Measurements from ENCODE around the gene SLC49A4.

SLC49A4 gene

GRCh38 chr3:122903171-122903570, 108.3 kb downstream of the SLC49A4 start:
- no peak for FAIRE-seq
- no peak for DNase-seq (ENCODE audit: low spot score)

GRCh38 chr3:122907471-122907870, 112.6 kb downstream of the SLC49A4 start:
- FAIRE-seq (no peak), DNase-seq (ENCODE audit: low spot score) (no peak)

GRCh38 chr3:122908251-122908650, 113.4 kb downstream of the SLC49A4 start:
- FAIRE-seq: no peak

GRCh38 chr3:122911901-122912300, 117.0 kb downstream of the SLC49A4 start:
- no peak for FAIRE-seq

More at GRCh38 chr3:122908251-122908650, 113.4 kb downstream of the SLC49A4 start:
- no peak for DNase-seq (ENCODE audit: low spot score)

GRCh38 chr3:122912772-122913538, 118.1 kb downstream of the SLC49A4 start:
- FAIRE-seq: no peak
- DNase-seq (ENCODE audit: low spot score): no peak

More at GRCh38 chr3:122911901-122912300, 117.0 kb downstream of the SLC49A4 start:
- DNase-seq (ENCODE audit: low spot score): no peak

- FAIRE-seq: no peak
Measured at GRCh38 chr3:122913539-122914100, 118.8 kb downstream of the SLC49A4 start.

GRCh38 chr3:122915300-122916055, 120.6 kb downstream of the SLC49A4 start:
- FAIRE-seq (no peak), DNase-seq (ENCODE audit: low spot score) (no peak)

More at GRCh38 chr3:122913539-122914100, 118.8 kb downstream of the SLC49A4 start:
- DNase-seq (ENCODE audit: low spot score): no peak

GRCh38 chr3:122916084-122916483, 121.2 kb downstream of the SLC49A4 start:
- DNase-seq (ENCODE audit: low spot score): no peak

GRCh38 chr3:122916580-122916979, 121.7 kb downstream of the SLC49A4 start:
- no peak for FAIRE-seq
- no peak for DNase-seq (ENCODE audit: low spot score)

More at GRCh38 chr3:122916084-122916483, 121.2 kb downstream of the SLC49A4 start:
- no peak for FAIRE-seq

GRCh38 chr3:122917412-122917811, 122.5 kb downstream of the SLC49A4 start:
- FAIRE-seq: no peak
- DNase-seq (ENCODE audit: low spot score): no peak

GRCh38 chr3:122918576-122919290, 123.9 kb downstream of the SLC49A4 start:
- FAIRE-seq: no peak

GRCh38 chr3:122919291-122919610, 124.4 kb downstream of the SLC49A4 start:
- FAIRE-seq (no peak), DNase-seq (ENCODE audit: low spot score) (no peak)

More at GRCh38 chr3:122918576-122919290, 123.9 kb downstream of the SLC49A4 start:
- no peak for DNase-seq (ENCODE audit: low spot score)

GRCh38 chr3:122920986-122921385, 126.1 kb downstream of the SLC49A4 start:
- DNase-seq (ENCODE audit: low spot score): no peak
- FAIRE-seq: no peak

- no peak for FAIRE-seq
- no peak for DNase-seq (ENCODE audit: low spot score)
Measured at GRCh38 chr3:122921791-122922651, 127.2 kb downstream of the SLC49A4 start.

- no peak for DNase-seq (ENCODE audit: low spot score)
- FAIRE-seq: no peak
Measured at GRCh38 chr3:122923611-122924010, 128.7 kb downstream of the SLC49A4 start.

- DNase-seq (ENCODE audit: low spot score): no peak
- FAIRE-seq: no peak
Measured at GRCh38 chr3:122924056-122924455, 129.2 kb downstream of the SLC49A4 start.

- no peak for FAIRE-seq
- no peak for DNase-seq (ENCODE audit: low spot score)
Measured at GRCh38 chr3:122925756-122926155, 130.9 kb downstream of the SLC49A4 start.

GRCh38 chr3:122926322-122926721, 131.5 kb downstream of the SLC49A4 start:
- FAIRE-seq (no peak), DNase-seq (ENCODE audit: low spot score) (no peak)

- no peak for FAIRE-seq
- no peak for DNase-seq (ENCODE audit: low spot score)
Measured at GRCh38 chr3:122926811-122927210, 131.9 kb downstream of the SLC49A4 start.

- DNase-seq (ENCODE audit: low spot score) (no peak), FAIRE-seq (no peak)
Measured at GRCh38 chr3:122927726-122928125, 132.9 kb downstream of the SLC49A4 start.

Measured in RCC 7860 (cell line).